Left ventricle myocardium inferior (tissue), 1 donor: ENCODE measurements around the gene TEX264. TPM values are rescaled to one million over a fixed set of nuclear protein-coding genes. Genes with fewer than 3 reads are reported as not detected.

ENCODE experiments used
- DNase-seq: peaks from one replicate; pipeline ENCODE4 v3.0.0-alpha.2; 2020
- H3K27ac ChIP-seq: fragments of 200-600 bp; replicated peaks from 2 replicates; pipeline ENCODE4 v1.8.0; 2021
- H3K27me3 ChIP-seq: fragments of 200-600 bp; 2 replicates; pipeline ENCODE4 v1.8.0; 2021; ENCODE audit warnings: low read depth
- H3K36me3 ChIP-seq: fragments of 200-600 bp; 2 replicates; pipeline ENCODE4 v1.8.0; 2021
- H3K4me1 ChIP-seq: fragments of 200-600 bp; 2 replicates; pipeline ENCODE4 v1.8.0; 2021
- H3K4me3 ChIP-seq: fragments of 200-600 bp; 2 replicates; pipeline ENCODE4 v1.8.0; 2021; ENCODE audit warnings: mild to moderate bottlenecking, moderate library complexity
- H3K9me3 ChIP-seq: fragments of 200-600 bp; replicated peaks from 2 replicates; pipeline ENCODE4 v1.8.0; 2021
- CTCF ChIP-seq: fragments of 200-600 bp; IDR thresholded peaks from 2 replicates; pipeline ENCODE4 v1.8.0; 2021; ENCODE audit warnings: antibody characterized with exemption, mild to moderate bottlenecking, borderline replicate concordance
- intact Hi-C: fragments of 100-400 bp; cut with micrococcal nuclease; formaldehyde crosslinking; loops from one replicate; pipeline ENCODE4 v1.11.0; 2022
- total RNA-seq: library from RNA; stranded (reverse); fragmentation: NEBNext Ultra II Directional; extraction: Animal tissue kit (Norgen Biotek cat#: 25700); gene quantifications from one replicate; pipeline ENCODE4 v1.2.1, GENCODE V29; 2021
- donor health status: DM: no; HTN: yes; CAD: no; lungs with severe emphysema.

The TEX264 gene
- total RNA-seq, 1 donor from 2014 or later = 33.9 TPM

- no peak for DNase-seq
- no peak overlapping the region for H3K27ac ChIP-seq
- intact Hi-C loops = no loop called here
- no peak overlapping the region for H3K4me3 ChIP-seq
- no peaks in the 10 kb centered on the region for H3K9me3 ChIP-seq
- TF ChIP-seq CTCF = no peak
- no peaks in the 10 kb centered on the region for H3K36me3 ChIP-seq
- H3K27me3 ChIP-seq = no peaks in the 10 kb centered on the region
- no peaks in the 10 kb centered on the region for H3K4me1 ChIP-seq
These were observed 51.3 kb downstream of the TEX264 start for GRCh38 chr3:51722362-51722761.

- peaks cover 10% of the 10 kb centered on the region for H3K9me3 ChIP-seq
- intact Hi-C loops = no loop called here
These were observed 56.4 kb downstream of the TEX264 start for GRCh38 chr3:51727500-51727899.

GRCh38 chr3:51729042-51729633 lies 58.1 kb downstream of the TEX264 start:
- no peaks in the 10 kb centered on the region for H3K36me3 ChIP-seq
- peaks cover 10% of the 10 kb centered on the region for H3K9me3 ChIP-seq
- no peak overlapping the region for H3K27ac ChIP-seq
- H3K4me3 ChIP-seq = no peak overlapping the region
- H3K4me1 ChIP-seq = no peaks in the 10 kb centered on the region
- DNase-seq = no peak
- intact Hi-C loops = no loop called here
- H3K27me3 ChIP-seq = peaks cover 22% of the 10 kb centered on the region
- TF ChIP-seq CTCF = no peak

More at GRCh38 chr3:51727500-51727899, 56.4 kb downstream of the TEX264 start:
- Histone ChIP-seq H3K27ac (no peak overlapping the region), H3K4me3 (no peak overlapping the region), H3K27me3 (peaks cover 6% of the 10 kb centered on the region), H3K4me1 (no peaks in the 10 kb centered on the region), H3K36me3 (no peaks in the 10 kb centered on the region)
- no peak for DNase-seq
- no peak for TF ChIP-seq CTCF

GRCh38 chr3:51733859-51734571 lies 63.0 kb downstream of the TEX264 start:
- H3K36me3 ChIP-seq = no peaks in the 10 kb centered on the region
- H3K4me3 ChIP-seq = no peak overlapping the region
- H3K27me3 ChIP-seq = peaks cover 67% of the 10 kb centered on the region
- intact Hi-C loops = no loop called here
- H3K4me1 ChIP-seq = no peaks in the 10 kb centered on the region
- TF ChIP-seq CTCF = no peak
- no peak for DNase-seq
- H3K9me3 ChIP-seq = peaks cover 10% of the 10 kb centered on the region
- H3K27ac ChIP-seq = no peak overlapping the region

GRCh38 chr3:51734572-51734907 lies 63.5 kb downstream of the TEX264 start:
- no peak for DNase-seq
- no peaks in the 10 kb centered on the region for H3K4me1 ChIP-seq
- no peak overlapping the region for H3K27ac ChIP-seq
- intact Hi-C loops = no loop called here
- H3K9me3 ChIP-seq = peaks cover 7% of the 10 kb centered on the region
- H3K27me3 ChIP-seq = peaks cover 71% of the 10 kb centered on the region
- no peak for TF ChIP-seq CTCF
- no peak overlapping the region for H3K4me3 ChIP-seq
- H3K36me3 ChIP-seq = no peaks in the 10 kb centered on the region
